HS-27A (cell line): ENCODE results near the gene RAB17.

Experiments
- DNase-seq: peaks from one replicate; pipeline ENCODE4 v3.0.0-alpha.2; 2012; ENCODE audit warnings: low read depth, missing footprints

RAB17 gene

DNA sequence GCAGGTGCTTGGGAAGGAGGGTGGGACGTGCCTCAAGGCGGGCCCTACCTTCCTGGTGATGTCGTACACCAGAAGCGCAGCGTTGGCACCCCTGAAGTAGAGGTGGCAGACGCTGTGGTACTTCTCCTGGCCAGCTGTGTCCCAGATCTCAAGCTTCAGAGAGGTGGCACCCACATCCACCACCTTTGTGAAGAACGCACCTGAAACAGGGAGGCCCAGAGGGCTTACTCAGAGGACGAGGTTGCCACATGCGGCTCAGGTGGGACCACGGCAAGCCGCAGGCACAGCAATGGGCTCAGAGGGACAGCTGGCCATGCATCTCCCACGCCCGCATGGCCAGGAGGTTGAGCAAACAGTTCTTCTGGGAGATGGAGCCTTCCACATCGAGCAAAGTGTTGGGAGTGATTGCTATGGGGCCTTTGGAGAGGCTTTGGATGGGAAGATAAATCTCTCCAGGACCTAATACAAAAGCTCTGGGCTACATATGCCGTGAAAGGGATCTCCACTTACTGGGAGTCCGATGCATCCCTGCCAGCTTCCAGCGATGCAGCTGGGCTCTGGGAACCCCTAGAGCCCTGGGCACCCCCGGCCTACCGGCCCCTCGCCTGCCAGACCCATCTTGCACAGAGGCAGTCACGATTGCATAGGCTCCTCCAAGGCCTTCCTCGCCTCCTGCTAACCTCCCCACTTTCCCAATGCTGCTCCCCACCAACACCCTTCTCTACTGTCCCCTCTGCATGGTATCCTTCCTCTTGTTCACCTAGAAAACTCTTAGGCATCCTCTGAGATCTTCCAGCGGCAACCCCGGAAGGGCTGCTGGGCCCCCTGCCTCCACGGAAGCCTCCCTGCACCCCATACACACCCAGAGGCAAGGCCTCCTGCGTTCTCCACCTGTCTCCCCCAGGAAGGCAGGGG is 12.3 kb downstream of the RAB17 start:
- DNase-seq: no peak

DNA sequence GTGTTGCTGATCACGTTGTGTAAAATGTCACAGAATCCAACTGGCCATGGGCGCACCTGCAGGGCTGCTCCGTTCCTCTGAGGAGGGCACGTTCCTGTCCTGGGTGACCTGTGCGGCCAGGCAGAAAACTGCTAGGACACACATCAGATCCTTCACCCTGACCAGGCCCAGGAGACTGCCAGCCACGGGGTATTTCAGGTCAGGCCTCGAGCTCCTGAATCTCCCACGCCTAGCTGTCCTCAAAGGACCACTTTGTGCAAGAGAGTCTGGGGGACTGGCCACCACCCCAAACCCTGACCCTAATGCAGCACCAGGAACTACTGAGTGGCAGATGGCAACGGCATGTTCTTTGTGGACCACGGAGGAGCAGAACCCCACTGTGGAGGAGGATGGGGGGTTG is 13.1 kb downstream of the RAB17 start:
- no peak for DNase-seq

DNA sequence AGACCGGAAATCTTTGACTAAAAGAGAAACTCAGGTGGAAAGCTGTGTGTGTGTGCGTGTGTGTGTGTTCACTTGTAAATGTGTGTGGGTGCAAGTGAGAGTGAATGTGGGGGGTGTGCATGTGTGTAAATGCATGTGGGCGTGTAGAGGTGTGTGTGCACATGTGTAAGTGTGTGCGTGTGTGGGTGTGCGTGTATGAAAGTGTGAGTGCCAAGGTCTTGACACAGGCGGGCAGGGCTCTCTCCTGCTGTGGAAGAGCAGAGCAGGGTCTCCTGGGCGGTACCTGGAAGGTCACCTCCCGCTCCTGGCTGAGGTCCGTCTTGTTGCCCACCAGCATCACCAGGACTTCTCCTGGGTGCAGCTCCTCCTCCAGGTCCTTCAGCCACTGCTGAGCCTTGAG is 13.6 kb downstream of the RAB17 start:
- no peak for DNase-seq

DNA sequence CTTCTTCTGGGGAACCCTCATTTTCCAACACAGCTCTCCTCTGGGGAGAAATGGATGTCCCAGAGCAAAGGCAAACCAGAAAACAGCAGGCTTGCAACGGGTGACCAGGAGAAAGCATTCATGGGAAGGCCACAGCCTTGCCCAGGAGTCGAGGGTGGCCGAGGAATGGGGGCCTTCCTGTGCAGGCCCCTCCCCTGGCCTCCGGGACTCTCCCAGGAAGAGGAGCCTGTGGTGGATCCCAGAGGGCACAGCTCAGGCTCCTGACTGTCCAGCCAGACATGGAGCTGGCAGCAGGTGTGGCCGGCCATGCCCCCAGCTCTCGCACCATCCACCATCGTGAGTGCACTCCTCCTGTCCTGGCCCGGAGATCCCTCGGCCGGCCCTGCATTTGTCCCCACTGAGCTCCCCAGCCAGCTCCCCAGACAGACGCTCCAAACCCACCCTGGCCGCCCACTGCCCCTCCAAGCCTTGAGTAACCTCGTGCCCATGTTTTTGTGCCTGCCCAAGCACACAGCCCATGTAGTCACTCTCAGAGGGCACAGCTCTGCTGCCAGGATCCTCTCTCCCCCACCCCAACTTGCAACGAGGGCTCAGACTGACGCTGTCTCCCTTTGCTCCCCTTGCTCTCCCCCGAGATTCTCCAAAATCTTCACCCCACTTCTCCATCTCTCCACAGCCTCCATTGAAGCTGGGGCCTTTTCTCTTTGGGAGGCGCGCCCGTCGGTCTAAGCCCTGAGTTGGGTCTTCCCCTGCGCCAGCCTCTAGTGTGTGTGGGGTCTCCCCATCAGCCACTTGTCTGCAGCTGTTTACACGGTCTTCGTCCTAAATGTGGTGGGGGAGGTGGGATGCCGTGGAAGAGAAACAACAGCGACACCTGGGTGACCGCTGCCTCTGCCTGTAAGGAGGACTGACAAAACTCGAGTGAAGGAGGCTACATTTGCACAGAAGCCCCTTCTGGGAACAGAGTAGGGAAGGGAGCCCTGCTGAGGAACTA is 14.4 kb downstream of the RAB17 start:
- no peak for DNase-seq

DNA sequence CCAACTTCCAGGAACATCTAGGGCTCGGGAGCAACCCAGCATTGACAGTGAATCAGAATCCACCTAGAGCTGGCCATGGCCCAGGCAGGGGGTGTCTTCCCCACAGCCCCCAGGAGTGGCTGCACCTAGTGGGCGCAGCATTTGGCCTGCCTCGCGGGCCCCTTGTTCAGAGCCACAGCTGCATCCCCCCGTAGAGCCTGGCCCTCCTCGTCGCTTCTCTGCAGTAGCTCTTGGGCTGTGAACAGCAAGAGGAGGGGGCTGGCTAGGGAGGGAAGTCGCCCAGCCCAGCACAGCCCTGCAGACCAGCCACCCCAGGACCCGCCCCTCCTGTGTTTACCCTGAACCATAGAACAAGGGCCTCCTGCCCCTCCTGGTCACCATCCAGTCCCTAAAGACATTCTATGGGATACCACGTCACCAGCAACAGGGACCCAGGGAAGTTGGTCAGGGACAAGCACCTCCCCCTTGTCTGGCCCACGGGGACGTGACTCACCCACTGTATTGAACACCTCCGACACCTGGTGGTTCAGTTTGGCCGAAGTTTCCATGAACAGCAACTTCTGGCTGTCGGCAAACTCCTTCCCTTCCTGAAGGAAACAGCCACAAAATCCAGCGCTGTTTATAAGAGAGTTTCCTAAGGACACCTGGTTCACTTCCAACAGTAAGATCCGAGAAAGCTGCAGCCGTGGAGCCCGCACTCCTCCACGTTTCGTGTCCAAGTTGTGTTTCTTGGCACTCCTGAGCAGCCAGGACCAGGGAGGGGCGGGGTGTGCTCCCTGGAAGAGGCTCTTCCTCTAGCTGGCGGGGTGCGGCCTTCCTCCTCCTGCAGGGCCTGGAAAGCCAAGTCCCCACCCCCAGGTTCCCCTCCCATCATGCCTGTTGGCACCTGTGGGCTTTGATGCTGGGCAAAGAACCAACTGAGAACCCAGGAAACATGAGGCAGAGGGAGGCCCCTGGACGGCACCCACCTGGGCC is 15.4 kb downstream of the RAB17 start:
- DNase-seq: no peak

DNA sequence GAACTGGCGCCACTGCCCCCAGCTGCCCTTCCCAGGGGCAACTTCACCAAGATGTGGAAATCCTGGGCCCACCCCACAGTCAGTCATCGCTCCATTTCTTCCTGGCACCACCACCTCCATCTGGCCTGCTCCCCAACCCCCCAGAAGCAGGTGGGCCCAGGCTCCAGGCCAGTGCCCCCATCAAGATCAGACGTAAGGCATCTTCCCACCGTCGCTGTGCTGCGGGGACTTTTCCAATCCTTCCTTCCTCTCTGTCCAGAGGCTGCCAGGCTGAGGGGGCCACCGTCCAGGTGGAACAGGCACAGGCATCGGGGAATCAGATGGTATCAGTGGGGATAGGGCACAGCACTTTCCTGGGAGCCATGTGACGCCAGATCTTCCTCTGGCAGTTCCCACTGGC is 16.1 kb downstream of the RAB17 start:
- DNase-seq: no peak

DNA sequence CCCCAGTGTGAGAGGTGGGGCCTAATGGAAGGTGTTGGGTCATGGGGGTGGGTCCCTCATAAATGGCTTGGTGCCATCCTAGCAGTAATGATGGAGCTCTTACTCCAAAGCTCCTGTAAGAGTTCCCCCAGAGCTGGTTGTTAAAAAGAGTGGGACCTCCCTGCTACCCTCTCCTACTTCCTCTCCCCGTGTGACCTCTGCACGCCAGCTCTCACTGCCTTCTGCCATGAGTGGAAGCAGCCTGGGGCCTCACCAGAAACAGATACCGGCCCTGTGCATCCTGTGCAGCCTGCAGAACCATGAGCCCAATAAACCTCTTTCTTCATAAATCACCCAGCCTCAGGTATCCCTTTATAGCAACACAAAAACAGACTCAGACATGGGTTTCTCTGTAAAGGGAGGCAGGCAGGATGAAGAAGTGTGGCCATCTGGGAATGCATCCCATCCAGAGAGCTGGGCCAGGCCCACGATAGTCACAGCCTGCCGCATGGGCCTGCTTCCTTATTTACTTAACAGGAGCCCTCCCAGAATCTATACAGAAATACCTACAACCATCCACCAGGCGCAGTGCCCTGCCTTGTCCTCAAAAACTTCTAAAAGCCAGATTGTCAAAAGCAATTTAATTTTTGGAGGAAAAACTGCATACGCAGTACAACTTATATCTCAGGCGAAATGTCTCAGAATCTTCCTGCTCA is 16.7 kb downstream of the RAB17 start:
- no peak for DNase-seq

DNA sequence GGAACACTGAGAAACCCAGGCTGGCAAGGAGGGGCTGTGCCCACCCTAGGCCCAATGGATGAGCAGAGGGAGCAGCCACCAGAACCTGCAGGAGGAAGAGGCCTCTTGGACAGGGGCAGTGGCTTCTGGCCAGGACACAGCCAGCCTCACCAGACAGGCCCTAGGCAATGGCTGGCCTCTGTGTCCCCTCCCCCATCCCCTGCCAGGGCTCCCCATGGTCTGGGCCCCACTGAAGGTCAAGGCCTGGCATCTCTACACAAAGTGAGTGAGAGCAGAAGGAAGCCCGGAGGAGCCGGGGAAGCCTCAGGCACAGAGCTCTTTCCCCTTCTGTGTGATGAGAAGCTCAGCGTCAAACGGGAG is 17.8 kb downstream of the RAB17 start:
- no peak for DNase-seq

DNA sequence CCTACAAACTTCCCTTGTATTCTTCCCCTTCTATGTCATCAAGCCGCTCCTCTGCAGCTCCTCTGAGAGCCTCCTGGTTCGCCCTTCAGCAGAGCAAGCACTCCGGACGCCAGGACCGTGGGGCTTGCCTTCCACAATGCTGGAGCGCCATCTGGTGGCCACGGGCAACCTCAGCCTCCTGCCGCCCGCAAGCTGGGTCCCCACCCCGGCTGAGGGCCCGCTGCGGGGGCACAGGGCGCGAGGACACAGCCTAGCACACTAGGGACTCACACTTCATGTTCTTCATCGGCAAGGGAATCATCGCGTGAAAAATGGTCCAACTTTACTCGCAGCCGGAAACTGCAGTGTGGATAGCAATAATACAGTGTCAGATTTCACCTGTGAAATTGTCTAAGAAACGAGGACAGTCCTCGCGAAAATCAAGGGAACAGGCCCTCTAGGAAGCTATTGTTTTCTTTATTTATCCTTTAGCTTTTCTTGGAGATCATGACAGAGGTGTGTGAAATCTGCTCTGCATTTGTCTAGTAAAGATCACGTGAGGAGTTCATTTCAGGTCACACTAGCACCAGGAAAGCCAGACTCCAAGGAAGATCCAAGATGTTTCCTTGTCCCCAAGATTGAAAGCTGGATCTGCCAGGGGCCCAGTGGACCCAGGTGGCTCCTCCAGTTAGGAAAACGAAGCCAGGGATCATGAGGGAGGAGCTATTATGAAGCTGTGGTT is 18.4 kb downstream of the RAB17 start:
- peak; percentile 2 for DNase-seq

DNA sequence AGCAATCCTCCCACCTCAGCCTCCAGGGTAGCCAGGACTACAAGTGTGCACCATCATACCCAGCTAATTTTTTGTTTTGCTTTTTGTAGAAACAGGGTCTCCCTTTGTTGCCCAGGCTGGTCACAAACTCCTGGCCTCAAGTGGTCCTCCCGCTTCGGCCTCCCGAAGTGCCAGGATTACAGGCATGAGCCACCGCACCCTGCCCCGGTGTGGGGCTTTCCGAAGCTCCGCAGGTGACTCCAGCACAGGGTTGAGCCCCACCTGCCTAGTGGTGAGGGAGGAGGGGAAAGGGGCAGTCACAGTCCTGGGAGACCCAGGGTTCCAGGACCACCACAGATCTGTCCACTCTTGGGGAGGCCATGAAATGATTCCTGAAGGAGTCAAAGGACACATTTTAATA is 19.0 kb downstream of the RAB17 start:
- DNase-seq: no peak

DNA sequence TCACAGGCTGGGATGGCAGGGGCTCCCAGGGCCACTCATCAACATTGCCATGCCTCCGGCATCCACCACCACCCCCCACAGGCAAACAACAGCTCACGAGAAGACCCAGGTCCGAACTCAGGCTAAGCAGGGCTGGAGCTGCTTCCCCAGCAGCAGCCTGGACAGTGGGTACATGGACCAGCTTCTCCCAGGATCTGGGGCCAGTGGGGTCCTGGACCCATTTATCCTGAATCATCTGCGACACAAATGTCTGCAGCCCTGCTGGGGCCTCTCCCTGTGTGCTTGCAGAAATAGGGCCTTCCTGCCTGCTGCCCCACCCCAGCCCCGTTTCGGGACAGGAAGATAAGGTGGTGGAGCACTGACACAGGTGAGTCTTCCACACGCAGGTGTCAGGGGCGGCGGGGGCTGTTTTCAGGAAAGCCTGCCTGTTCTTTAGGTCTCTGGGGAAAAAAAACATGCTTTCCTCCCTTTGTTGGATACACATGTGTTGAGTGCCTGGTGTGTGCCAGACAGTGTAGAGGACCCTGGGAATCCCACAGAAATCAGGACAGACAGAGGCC is 19.7 kb downstream of the RAB17 start:
- no peak for DNase-seq

DNA sequence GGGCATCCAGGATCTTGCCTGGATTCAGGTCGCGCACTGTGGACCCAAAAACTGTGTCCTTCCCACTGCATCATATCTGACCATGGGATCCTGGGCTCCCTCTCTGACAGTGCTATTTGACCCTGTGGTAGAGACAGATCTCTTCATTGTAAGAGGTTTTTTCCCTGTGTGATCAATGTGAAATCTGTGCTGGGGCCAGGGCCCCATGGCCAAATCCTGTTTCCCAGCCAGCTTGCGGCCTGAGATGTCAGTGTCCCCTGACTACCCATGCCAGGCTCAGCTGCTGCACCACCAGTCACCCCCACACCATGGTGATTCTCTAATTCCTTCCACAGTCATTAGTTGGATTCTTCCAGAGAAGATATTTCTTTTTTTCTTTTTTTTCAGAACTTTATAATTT is 20.6 kb downstream of the RAB17 start:
- no peak for DNase-seq

DNA sequence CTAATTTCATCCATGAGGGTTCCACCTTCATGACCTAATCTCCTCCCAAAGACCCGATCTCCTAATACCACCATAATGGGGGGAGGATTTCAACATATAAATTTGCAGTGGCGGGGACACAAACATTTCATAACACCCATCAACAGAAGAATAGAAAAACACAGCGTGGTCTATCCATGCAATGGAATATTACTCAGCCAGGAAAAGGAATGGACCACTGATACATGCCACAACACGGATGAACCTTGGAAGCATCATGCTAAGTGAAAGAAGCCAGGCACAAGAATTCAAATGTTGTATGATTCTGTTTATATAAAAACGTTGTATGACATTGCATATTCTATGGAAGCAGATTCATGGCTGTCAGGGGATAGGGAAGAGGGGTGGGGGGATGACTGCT is 21.5 kb downstream of the RAB17 start:
- no peak for DNase-seq

DNA sequence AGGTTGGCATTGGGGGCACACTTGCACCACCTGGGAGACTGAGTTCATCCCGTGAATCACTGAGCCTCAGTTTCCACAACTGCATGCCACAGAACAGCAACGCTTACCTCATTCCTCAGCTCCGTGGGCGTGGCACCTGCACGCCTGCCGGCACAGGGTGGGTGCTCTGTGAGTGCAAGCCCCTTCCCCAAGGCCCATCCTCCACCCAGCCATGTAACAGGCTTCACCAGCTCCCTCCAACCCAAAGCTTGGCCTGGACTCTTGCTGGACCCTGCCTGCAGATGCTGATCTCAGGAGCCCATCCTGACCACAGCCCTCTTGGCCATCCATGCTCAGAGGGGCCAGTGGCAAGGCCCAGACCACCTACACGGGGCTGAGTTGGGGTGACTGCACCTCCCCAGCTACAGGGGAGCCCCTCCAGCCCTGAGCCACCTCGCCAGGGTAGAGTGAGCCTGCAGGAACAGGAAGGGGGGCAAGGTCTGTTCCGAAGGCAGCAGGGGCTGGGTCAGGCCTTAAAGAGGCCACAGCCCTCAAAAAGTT is 22.3 kb downstream of the RAB17 start:
- no peak for DNase-seq

DNA sequence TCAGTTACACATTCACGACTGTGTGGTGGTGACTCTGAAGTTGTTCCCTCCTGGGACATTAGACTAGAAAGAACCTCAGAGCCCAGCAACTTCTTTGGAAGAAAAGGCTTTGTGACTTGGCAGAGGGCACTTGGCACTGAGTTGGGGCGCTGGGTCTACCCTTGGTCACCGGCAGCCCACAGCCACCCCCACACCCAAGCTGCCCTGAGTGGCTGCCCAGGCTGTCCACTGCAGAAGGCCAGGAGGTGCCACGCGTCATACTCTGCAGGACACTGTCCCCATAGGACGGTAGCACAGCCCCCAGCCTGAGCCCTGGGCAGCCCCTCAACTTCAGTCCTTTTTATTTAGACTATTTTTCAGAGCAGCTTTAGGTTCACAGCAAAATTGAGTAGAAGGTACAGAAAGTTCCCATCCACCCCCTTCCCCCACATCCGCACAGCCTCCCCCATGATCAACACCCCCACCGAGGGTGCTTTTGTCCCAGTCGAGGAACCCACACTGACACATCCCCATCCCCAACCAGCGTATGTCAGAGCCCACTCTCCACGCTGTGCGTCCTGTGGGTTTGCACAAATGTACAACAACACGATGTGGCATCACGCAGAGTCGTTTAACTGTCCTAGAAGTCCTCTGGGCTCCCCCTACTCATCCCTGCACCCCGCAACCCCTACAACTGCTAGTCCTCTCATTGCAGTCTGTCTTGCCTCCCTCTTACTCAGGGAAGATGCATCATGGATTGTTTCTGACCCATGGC is 23.1 kb downstream of the RAB17 start:
- no peak for DNase-seq

DNA sequence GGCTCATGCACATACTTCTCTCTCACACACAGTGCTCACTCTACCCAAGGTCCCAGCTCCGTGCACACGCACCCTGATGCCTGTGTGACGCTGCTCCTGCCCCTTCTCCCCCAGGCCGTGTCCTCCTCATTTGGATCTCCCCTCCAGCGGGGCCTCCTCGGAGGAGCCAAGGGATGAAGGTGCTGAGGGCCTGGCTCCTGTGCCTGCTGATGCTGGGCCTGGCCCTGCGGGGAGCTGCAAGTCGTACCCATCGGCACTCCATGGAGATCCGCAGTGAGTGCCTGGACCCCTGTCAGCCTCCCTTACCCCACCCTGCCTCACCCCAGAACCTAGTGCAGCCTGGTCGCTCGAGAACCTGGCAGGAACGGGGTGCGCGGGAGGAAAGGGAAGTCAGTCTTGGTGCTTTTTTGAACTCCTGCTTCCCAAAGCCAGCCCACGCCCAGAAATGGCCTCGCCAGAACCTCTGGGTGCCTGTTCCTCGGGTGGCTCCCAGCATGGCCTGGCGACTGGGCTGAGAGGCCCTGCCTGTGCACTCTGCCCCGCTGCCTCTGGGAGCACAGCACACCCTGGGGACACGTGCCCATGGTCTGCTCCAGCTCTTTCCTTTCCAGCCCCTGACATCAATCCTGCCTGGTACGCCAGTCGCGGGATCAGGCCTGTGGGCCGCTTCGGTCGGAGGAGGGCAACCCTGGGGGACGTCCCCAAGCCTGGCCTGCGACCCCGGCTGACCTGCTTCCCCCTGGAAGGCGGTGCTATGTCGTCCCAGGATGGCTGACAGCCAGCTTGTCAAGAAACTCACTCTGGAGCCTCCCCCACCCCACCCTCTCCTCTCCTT is 23.9 kb downstream of the RAB17 start, which contains the start of gene PRLH:
Gene PRLH, plus strand, starts transcription at position 174 of the 835 bp plus-strand sequence. Its CDS starts 0 bp downstream, at position 174.
- no peak for DNase-seq

DNA sequence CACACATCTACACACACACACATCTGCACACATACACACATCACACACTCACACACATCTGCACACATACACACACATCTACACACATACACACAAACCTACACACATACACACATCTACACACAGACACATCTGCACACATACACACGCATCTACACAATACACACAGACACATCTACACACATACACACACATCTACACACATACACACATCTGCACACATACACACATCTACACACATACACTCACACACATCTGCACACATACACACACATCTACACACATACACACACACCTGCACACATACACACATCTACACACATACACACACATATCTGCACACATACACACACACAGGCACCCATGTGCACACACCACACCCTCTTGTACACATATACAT is 24.6 kb downstream of the RAB17 start:
- no peak for DNase-seq

DNA sequence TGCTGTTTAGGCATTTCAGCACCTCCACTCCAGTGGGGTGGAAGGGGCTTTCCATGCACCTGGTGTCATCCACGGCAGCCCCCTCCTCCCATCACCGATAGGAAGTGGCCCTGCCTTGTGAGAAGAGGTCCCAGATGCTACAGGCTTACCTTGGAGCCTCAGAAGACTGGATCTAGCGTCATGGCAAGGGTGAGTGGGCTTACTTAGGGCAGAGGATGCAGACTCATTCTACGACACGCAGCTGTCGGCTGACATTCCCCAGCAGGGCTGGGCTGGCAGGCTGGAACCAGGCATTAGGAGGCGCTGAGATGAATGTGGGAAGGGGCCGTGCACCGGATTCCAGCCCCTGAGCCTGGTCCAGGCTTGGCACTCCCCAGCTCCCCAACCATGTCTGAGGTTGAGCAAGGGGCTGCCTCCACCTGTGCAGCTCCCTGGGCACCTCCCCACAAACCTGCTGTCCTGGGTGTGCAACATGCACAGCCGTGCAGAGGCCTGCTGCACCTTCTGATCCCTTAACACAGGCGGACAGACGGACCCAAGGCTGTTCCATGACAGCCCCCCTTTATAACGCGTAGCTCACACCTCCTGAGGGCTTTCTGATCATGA is 25.9 kb downstream of the RAB17 start:
- no peak for DNase-seq
